Measurements from ENCODE around the gene EEF1AKMT1.

Gene EEF1AKMT1

DNA sequence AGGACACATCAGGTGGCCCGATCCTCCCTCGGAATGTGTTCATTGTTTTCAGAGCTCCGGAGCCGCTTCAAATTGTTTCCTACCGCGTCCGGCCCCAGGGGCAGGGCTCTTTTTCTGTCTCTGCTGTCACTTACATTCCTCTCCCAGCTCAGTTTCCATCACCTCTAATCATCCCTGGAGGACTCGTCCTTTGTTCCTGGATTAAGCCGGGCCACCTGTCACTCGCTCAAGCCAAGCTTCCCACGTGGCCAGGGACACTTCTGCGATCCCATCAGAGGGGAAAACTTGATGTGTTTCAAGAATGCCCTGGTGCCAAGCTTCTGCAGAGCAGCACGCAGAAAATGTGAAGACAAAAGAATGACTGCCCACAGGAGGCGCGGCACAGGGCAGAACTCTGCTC is 56.8 kb downstream of the EEF1AKMT1 start:
- TF ChIP-seq, protein P1, sequence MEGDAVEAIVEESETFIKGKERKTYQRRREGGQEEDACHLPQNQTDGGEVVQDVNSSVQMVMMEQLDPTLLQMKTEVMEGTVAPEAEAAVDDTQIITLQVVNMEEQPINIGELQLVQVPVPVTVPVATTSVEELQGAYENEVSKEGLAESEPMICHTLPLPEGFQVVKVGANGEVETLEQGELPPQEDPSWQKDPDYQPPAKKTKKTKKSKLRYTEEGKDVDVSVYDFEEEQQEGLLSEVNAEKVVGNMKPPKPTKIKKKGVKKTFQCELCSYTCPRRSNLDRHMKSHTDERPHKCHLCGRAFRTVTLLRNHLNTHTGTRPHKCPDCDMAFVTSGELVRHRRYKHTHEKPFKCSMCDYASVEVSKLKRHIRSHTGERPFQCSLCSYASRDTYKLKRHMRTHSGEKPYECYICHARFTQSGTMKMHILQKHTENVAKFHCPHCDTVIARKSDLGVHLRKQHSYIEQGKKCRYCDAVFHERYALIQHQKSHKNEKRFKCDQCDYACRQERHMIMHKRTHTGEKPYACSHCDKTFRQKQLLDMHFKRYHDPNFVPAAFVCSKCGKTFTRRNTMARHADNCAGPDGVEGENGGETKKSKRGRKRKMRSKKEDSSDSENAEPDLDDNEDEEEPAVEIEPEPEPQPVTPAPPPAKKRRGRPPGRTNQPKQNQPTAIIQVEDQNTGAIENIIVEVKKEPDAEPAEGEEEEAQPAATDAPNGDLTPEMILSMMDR (IDR thresholded peaks at IDR 0.05; ENCODE audit: low read depth, low read length) = no peak
- Histone ChIP-seq H3K27me3 (ENCODE audit: insufficient read depth, low read depth, severe bottlenecking) (no peaks in the 10 kb centered on the region), H3K9me3 (ENCODE audit: severe bottlenecking) (peaks cover 2% of the 10 kb centered on the region), H3K4me3 (ENCODE audit: low read depth, low read length) (peak overlapping the region; percentile 19), H3K36me3 (no peaks in the 10 kb centered on the region), H3K27ac (peak overlapping the region; percentile 79)
- DNase-seq = peak; percentile 96

- TF ChIP-seq, protein P1 (IDR thresholded peaks at IDR 0.05; ENCODE audit: low read depth, low read length) = no peak
- no peak overlapping the region for H3K27ac ChIP-seq
- peaks cover 2% of the 10 kb centered on the region for H3K9me3 ChIP-seq (ENCODE audit: severe bottlenecking)
Observed at GRCh38 chr13:20715330-20715712, 58.4 kb downstream of the EEF1AKMT1 start.

DNA sequence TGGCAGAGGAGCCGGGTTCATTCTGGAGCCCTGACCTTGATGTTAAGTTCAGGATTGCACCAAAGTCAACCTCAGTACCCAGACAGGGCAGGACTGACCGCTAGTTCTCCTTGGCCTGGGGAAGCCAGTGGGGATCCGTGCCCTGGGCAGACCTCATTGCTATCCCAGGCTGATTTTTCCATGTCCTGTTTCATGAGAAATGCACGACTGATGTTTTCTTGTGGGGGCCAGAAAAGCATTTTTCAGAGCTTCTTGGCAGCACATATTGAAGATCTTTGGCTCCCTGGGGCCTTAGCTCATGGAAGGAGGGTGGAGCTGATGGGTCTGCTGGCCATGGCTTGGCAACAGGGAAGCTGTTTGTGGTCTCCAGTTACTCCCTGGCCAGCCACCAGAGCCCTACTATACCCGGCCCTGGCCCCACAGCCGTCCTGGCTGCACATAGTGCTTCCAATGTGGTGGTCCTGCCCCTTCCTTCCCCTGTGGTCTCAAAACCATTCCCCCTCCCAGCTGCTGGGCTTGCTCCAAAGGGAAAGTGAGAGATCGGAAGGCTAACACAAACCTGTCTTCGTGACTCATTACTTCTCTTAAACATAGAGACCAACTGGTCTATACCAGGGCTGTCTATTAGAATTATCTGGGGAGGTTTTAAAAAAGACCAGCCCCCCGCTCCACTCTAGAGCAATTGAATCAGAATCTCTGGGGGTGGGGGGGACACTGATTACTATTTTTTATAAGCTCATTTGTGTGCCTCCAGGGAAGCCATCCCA is 59.0 kb downstream of the EEF1AKMT1 start:
- DNase-seq = no peak
- Histone ChIP-seq H3K27ac (no peak overlapping the region), H3K27me3 (ENCODE audit: insufficient read depth, low read depth, severe bottlenecking) (no peaks in the 10 kb centered on the region), H3K36me3 (no peaks in the 10 kb centered on the region), H3K4me3 (ENCODE audit: low read depth, low read length) (no peak overlapping the region), H3K9me3 (ENCODE audit: severe bottlenecking) (peaks cover 2% of the 10 kb centered on the region)
- TF ChIP-seq, protein P1 (IDR thresholded peaks at IDR 0.05; ENCODE audit: low read depth, low read length) = no peak

More at GRCh38 chr13:20715330-20715712, 58.4 kb downstream of the EEF1AKMT1 start:
- no peak overlapping the region for H3K4me3 ChIP-seq (ENCODE audit: low read depth, low read length)
- H3K27me3 ChIP-seq (ENCODE audit: insufficient read depth, low read depth, severe bottlenecking) = no peaks in the 10 kb centered on the region
- no peak for DNase-seq
- no peaks in the 10 kb centered on the region for H3K36me3 ChIP-seq

- TF ChIP-seq, protein P1 (IDR thresholded peaks at IDR 0.05; ENCODE audit: low read depth, low read length) = no peak
- Histone ChIP-seq H3K9me3 (ENCODE audit: severe bottlenecking) (peaks cover 2% of the 10 kb centered on the region), H3K27ac (no peak overlapping the region), H3K27me3 (ENCODE audit: insufficient read depth, low read depth, severe bottlenecking) (no peaks in the 10 kb centered on the region), H3K4me3 (ENCODE audit: low read depth, low read length) (no peak overlapping the region), H3K36me3 (no peaks in the 10 kb centered on the region)
- no peak for DNase-seq
Observed at GRCh38 chr13:20714161-20714560, 59.6 kb downstream of the EEF1AKMT1 start.

DNA sequence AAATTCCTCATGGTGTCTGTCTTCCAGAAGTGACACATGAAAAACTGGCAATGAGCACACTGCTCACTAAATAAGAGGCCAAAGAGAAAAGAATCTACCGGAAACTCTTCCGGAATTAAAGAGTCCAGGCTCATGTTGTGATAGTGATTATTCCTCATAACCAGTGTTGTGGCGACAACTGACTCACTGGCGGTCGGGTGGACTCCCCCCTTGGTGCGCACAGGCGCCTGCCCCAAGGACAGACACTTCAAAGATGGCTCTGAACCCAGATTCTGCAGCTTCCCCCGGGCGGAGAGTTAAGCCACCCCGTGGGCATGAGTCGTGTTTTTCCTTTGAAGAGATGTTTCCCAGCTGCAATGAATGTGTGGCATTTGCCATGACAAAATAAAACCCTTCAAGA is 60.0 kb downstream of the EEF1AKMT1 start:
- DNase-seq = no peak
- H3K36me3 ChIP-seq = no peaks in the 10 kb centered on the region
- H3K27me3 ChIP-seq (ENCODE audit: insufficient read depth, low read depth, severe bottlenecking) = no peaks in the 10 kb centered on the region
- no peak overlapping the region for H3K4me3 ChIP-seq (ENCODE audit: low read depth, low read length)
- peaks cover 2% of the 10 kb centered on the region for H3K9me3 ChIP-seq (ENCODE audit: severe bottlenecking)
- TF ChIP-seq, protein P1 (IDR thresholded peaks at IDR 0.05; ENCODE audit: low read depth, low read length) = no peak
- no peak overlapping the region for H3K27ac ChIP-seq

- Histone ChIP-seq H3K27me3 (ENCODE audit: insufficient read depth, low read depth, severe bottlenecking) (no peaks in the 10 kb centered on the region), H3K9me3 (ENCODE audit: severe bottlenecking) (no peaks in the 10 kb centered on the region), H3K4me3 (ENCODE audit: low read depth, low read length) (no peak overlapping the region), H3K27ac (no peak overlapping the region), H3K36me3 (no peaks in the 10 kb centered on the region)
- DNase-seq = no peak
- TF ChIP-seq, protein P1 (IDR thresholded peaks at IDR 0.05; ENCODE audit: low read depth, low read length) = no peak
Observed at GRCh38 chr13:20713014-20713376, 60.8 kb downstream of the EEF1AKMT1 start.
